Trophoblast cell (in vitro differentiated cells and primary cell): ENCODE results near the gene ZBTB16.

ENCODE experiments used
- DNase-seq, 2 donors: peaks; one replicate each; pipeline ENCODE4 v3.0.0-alpha.2; 2016
- H2AFZ ChIP-seq: 2 replicates; pipeline ENCODE4 v1.6.1; 2013; ENCODE audit warnings: low read length, moderate library complexity, mild to moderate bottlenecking; ENCODE audit not compliant: insufficient read depth, poor library complexity
- H2AK5ac ChIP-seq: 2 replicates; pipeline ENCODE4 v1.6.1; 2013; ENCODE audit warnings: mild to moderate bottlenecking, low read length
- H2BK120ac ChIP-seq: 2 replicates; pipeline ENCODE4 v1.6.1; 2013; ENCODE audit warnings: low read length, mild to moderate bottlenecking, moderate library complexity; ENCODE audit not compliant: insufficient read depth, poor library complexity
- H2BK12ac ChIP-seq: 2 replicates; pipeline ENCODE4 v1.6.1; 2013; ENCODE audit warnings: mild to moderate bottlenecking, low read length, moderate library complexity
- H2BK5ac ChIP-seq: 2 replicates; pipeline ENCODE4 v1.6.1; 2013; ENCODE audit warnings: low read length, low read depth, moderate library complexity, mild to moderate bottlenecking; ENCODE audit not compliant: poor library complexity
- H3K14ac ChIP-seq: 2 replicates; pipeline ENCODE4 v1.6.1; 2013; ENCODE audit warnings: mild to moderate bottlenecking, low read length
- H3K18ac ChIP-seq: 2 replicates; pipeline ENCODE4 v1.6.1; 2013; ENCODE audit warnings: mild to moderate bottlenecking, low read length
- H3K23ac ChIP-seq: 2 replicates; pipeline ENCODE4 v1.6.1; 2013; ENCODE audit warnings: low read length
- H3K27ac ChIP-seq: 2 replicates; pipeline ENCODE4 v1.5.1; 2013; ENCODE audit warnings: low read depth, mild to moderate bottlenecking, inconsistent platforms, low read length, moderate library complexity
- H3K27me3 ChIP-seq: 2 replicates; pipeline ENCODE4 v1.6.1; 2013; ENCODE audit warnings: inconsistent platforms, mild to moderate bottlenecking, low read length, moderate library complexity; ENCODE audit not compliant: insufficient read depth
- H3K36me3 ChIP-seq, 2 experiments: 1 replicate in 1 of 2; 2 replicates in 1 of 2; pipeline ENCODE4 v1.6.1; 2013; ENCODE audit warnings: low read length in 2 of 2, mild to moderate bottlenecking in 2 of 2, moderate library complexity in 1 of 2; ENCODE audit not compliant: insufficient read depth in 2 of 2, control insufficient read depth in 1 of 2
- H3K4ac ChIP-seq: 2 replicates; pipeline ENCODE4 v1.6.1; 2013; ENCODE audit warnings: low read depth, mild to moderate bottlenecking, low read length, moderate library complexity
- H3K4me1 ChIP-seq, 2 experiments: 1 replicate in 1 of 2; 2 replicates in 1 of 2; pipeline ENCODE4 v1.6.1; 2013; ENCODE audit warnings: low read length in 2 of 2, mild to moderate bottlenecking in 2 of 2, moderate library complexity in 1 of 2; ENCODE audit not compliant: insufficient read depth in 2 of 2, control insufficient read depth in 1 of 2
- H3K4me2 ChIP-seq: 2 replicates; pipeline ENCODE4 v1.6.1; 2013; ENCODE audit warnings: inconsistent platforms, mild to moderate bottlenecking, low read length, moderate library complexity
- H3K4me3 ChIP-seq: 2 replicates; pipeline ENCODE4 v1.5.1; 2013; ENCODE audit warnings: mild to moderate bottlenecking, low read depth, low read length, inconsistent platforms
- H3K79me1 ChIP-seq: one replicate; pipeline ENCODE4 v1.6.1; 2013; ENCODE audit warnings: low read length
- H3K79me2 ChIP-seq: 2 replicates; pipeline ENCODE4 v1.6.1; 2013; ENCODE audit warnings: low read length, mild to moderate bottlenecking; ENCODE audit not compliant: control insufficient read depth, insufficient read depth, poor library complexity
- H3K9ac ChIP-seq: 2 replicates; pipeline ENCODE4 v1.6.1; 2013; ENCODE audit warnings: mild to moderate bottlenecking, low read length
- H3K9me3 ChIP-seq: 2 replicates; pipeline ENCODE4 v1.6.1; 2013; ENCODE audit warnings: low read depth, mild to moderate bottlenecking, control low read depth, inconsistent platforms, low read length; ENCODE audit not compliant: insufficient read depth
- H4K12ac ChIP-seq: 2 replicates; pipeline ENCODE4 v1.6.1; 2013; ENCODE audit warnings: low read depth, mild to moderate bottlenecking, low read length, moderate library complexity
- H4K8ac ChIP-seq: 2 replicates; pipeline ENCODE4 v1.6.1; 2013; ENCODE audit warnings: low read depth, mild to moderate bottlenecking, low read length, moderate library complexity
- H4K91ac ChIP-seq: one replicate; pipeline ENCODE4 v1.6.1; 2013; ENCODE audit warnings: low read depth, mild to moderate bottlenecking, low read length, moderate library complexity
- WGBS: extraction: QIAGEN DNeasy Blood & Tissue Kit; methylation state at CpG from one replicate; pipeline ENCODE4 v1.1.7; 2013; ENCODE audit warnings: missing lambda C conversion rate; ENCODE audit not compliant: insufficient read length, insufficient coverage; ENCODE audit errors: extremely low coverage; 5-methylcytosine and 5-hydroxymethylcytosine counted together

The ZBTB16 gene

GRCh38 chr11:114129699-114130098, 70.2 kb downstream of the ZBTB16 start:
- DNase-seq: no peak
- no peak overlapping the region for H2AFZ ChIP-seq
- no peak overlapping the region for H4K12ac ChIP-seq
- no peak overlapping the region for H4K91ac ChIP-seq
- no peak overlapping the region for H3K18ac ChIP-seq
- WGBS: no CpG with 5 or more reads among the region's 8 CpGs
- H2BK5ac ChIP-seq: no peak overlapping the region
- no peak overlapping the region for H2AK5ac ChIP-seq
- no peaks in the 10 kb centered on the region for H3K27me3 ChIP-seq
- H3K14ac ChIP-seq: no peak overlapping the region
- no peak overlapping the region for H3K4me2 ChIP-seq
- peaks cover 0 to 1% of the 10 kb centered on the region in 2 experiments for H3K4me1 ChIP-seq
- no peak overlapping the region for H3K23ac ChIP-seq
- no peak overlapping the region for H3K4me3 ChIP-seq
- peaks cover 2% of the 10 kb centered on the region for H3K79me1 ChIP-seq
- no peaks in the 10 kb centered on the region for H3K36me3 ChIP-seq
- H3K9me3 ChIP-seq: peaks cover 3% of the 10 kb centered on the region
- H3K9ac ChIP-seq: no peak overlapping the region
- H3K4ac ChIP-seq: no peak overlapping the region
- H2BK12ac ChIP-seq: no peak overlapping the region
- H3K27ac ChIP-seq: no peak overlapping the region
- no peak overlapping the region for H4K8ac ChIP-seq
- no peaks in the 10 kb centered on the region for H3K79me2 ChIP-seq
- no peak overlapping the region for H2BK120ac ChIP-seq

GRCh38 chr11:114130115-114130576, 70.6 kb downstream of the ZBTB16 start:
- no peak overlapping the region for H2BK120ac ChIP-seq
- H3K27ac ChIP-seq: no peak overlapping the region
- no peak overlapping the region for H4K8ac ChIP-seq
- no peak overlapping the region for H3K4me2 ChIP-seq
- no peak overlapping the region for H3K9ac ChIP-seq
- H3K27me3 ChIP-seq: no peaks in the 10 kb centered on the region
- no peak for DNase-seq
- no peak overlapping the region for H4K91ac ChIP-seq
- H3K9me3 ChIP-seq: peaks cover 1% of the 10 kb centered on the region
- no peak overlapping the region for H3K14ac ChIP-seq
- H2AFZ ChIP-seq: no peak overlapping the region
- H2BK5ac ChIP-seq: no peak overlapping the region
- no peak overlapping the region for H3K23ac ChIP-seq
- WGBS: no CpG with 5 or more reads among the region's 6 CpGs
- peaks cover 2% of the 10 kb centered on the region for H3K79me1 ChIP-seq
- no peak overlapping the region for H3K18ac ChIP-seq
- no peak overlapping the region for H3K4ac ChIP-seq
- no peak overlapping the region for H4K12ac ChIP-seq
- H2AK5ac ChIP-seq: no peak overlapping the region
- H3K79me2 ChIP-seq: no peaks in the 10 kb centered on the region
- H3K36me3 ChIP-seq: no peaks in the 10 kb centered on the region
- no peak overlapping the region for H2BK12ac ChIP-seq
- no peak overlapping the region for H3K4me3 ChIP-seq
- H3K4me1 ChIP-seq: peaks cover 0 to 6% of the 10 kb centered on the region in 2 experiments

GRCh38 chr11:114130629-114131277, 71.2 kb downstream of the ZBTB16 start:
- H3K27ac ChIP-seq: no peak overlapping the region
- peaks cover 3 to 12% of the 10 kb centered on the region in 2 experiments for H3K4me1 ChIP-seq
- H3K18ac ChIP-seq: no peak overlapping the region
- no peak overlapping the region for H2BK120ac ChIP-seq
- H3K9me3 ChIP-seq: peaks cover 1% of the 10 kb centered on the region
- H4K91ac ChIP-seq: no peak overlapping the region
- H3K14ac ChIP-seq: no peak overlapping the region
- H3K36me3 ChIP-seq: no peaks in the 10 kb centered on the region
- H3K4me3 ChIP-seq: no peak overlapping the region
- DNase-seq: no peak
- H2BK12ac ChIP-seq: no peak overlapping the region
- peaks cover 5% of the 10 kb centered on the region for H3K79me1 ChIP-seq
- H2AK5ac ChIP-seq: no peak overlapping the region
- no peak overlapping the region for H3K4me2 ChIP-seq
- H3K9ac ChIP-seq: no peak overlapping the region
- no peaks in the 10 kb centered on the region for H3K79me2 ChIP-seq
- WGBS: no CpG with 5 or more reads among the region's 7 CpGs
- H2AFZ ChIP-seq: no peak overlapping the region
- H4K12ac ChIP-seq: no peak overlapping the region
- no peaks in the 10 kb centered on the region for H3K27me3 ChIP-seq
- H3K4ac ChIP-seq: no peak overlapping the region
- H4K8ac ChIP-seq: no peak overlapping the region
- no peak overlapping the region for H3K23ac ChIP-seq
- H2BK5ac ChIP-seq: no peak overlapping the region

- DNase-seq: no peak
- no peak overlapping the region for H3K9ac ChIP-seq
- WGBS: no CpG with 5 or more reads among the region's 8 CpGs
- no peaks in the 10 kb centered on the region for H3K79me2 ChIP-seq
- no peak overlapping the region for H3K18ac ChIP-seq
- peaks cover 1% of the 10 kb centered on the region for H3K9me3 ChIP-seq
- no peak overlapping the region for H4K12ac ChIP-seq
- H2AFZ ChIP-seq: no peak overlapping the region
- no peak overlapping the region for H2BK5ac ChIP-seq
- H4K91ac ChIP-seq: no peak overlapping the region
- no peak overlapping the region for H2AK5ac ChIP-seq
- no peaks in the 10 kb centered on the region for H3K27me3 ChIP-seq
- H3K36me3 ChIP-seq: no peaks in the 10 kb centered on the region
- H3K4me3 ChIP-seq: no peak overlapping the region
- H2BK12ac ChIP-seq: no peak overlapping the region
- no peak overlapping the region for H2BK120ac ChIP-seq
- H3K14ac ChIP-seq: no peak overlapping the region
- no peak overlapping the region for H3K4me2 ChIP-seq
- no peak overlapping the region for H3K27ac ChIP-seq
- peaks cover 9% of the 10 kb centered on the region for H3K79me1 ChIP-seq
- H3K4ac ChIP-seq: no peak overlapping the region
- peaks cover 7 to 19% of the 10 kb centered on the region in 2 experiments for H3K4me1 ChIP-seq
- no peak overlapping the region for H3K23ac ChIP-seq
- no peak overlapping the region for H4K8ac ChIP-seq
Observed at GRCh38 chr11:114131461-114131864, 72.0 kb downstream of the ZBTB16 start.
